HG02588 (cell line): ENCODE measurements around the gene SORCS3.

Source experiments
- ATAC-seq: cut with Tn5 transposase; IDR thresholded peaks from one replicate; pipeline ENCODE4 v1.9.1; 2021; ENCODE audit warnings: mild to moderate bottlenecking, moderate library complexity; ENCODE audit not compliant: unreplicated experiment

SORCS3 gene

GRCh38 chr10:104907521-104907920, 266.4 kb downstream of the SORCS3 start:
- no peak for ATAC-seq

- ATAC-seq: no peak
Observed at GRCh38 chr10:104908581-104908980, 267.5 kb downstream of the SORCS3 start.

- ATAC-seq: no peak
Observed at GRCh38 chr10:104910712-104911111, 269.6 kb downstream of the SORCS3 start.

GRCh38 chr10:104913390-104913789, 272.3 kb downstream of the SORCS3 start:
- no peak for ATAC-seq

GRCh38 chr10:104920476-104920875, 279.4 kb downstream of the SORCS3 start:
- no peak for ATAC-seq

GRCh38 chr10:104921763-104922162, 280.7 kb downstream of the SORCS3 start:
- ATAC-seq: no peak

- ATAC-seq: peak; percentile 79
Observed at GRCh38 chr10:104922810-104923209, 281.7 kb downstream of the SORCS3 start.

- ATAC-seq: peak; percentile 12
Observed at GRCh38 chr10:104923501-104923900, 282.4 kb downstream of the SORCS3 start.

GRCh38 chr10:104924101-104924795, 283.2 kb downstream of the SORCS3 start:
- ATAC-seq: no peak

GRCh38 chr10:104925232-104925851, 284.3 kb downstream of the SORCS3 start:
- ATAC-seq: no peak

- ATAC-seq: no peak
Observed at GRCh38 chr10:104928734-104929133, 287.6 kb downstream of the SORCS3 start.

- ATAC-seq: no peak
Observed at GRCh38 chr10:104931612-104932134, 290.6 kb downstream of the SORCS3 start.

- no peak for ATAC-seq
Observed at GRCh38 chr10:104935656-104936055, 294.6 kb downstream of the SORCS3 start.

- no peak for ATAC-seq
Observed at GRCh38 chr10:104937567-104937966, 296.5 kb downstream of the SORCS3 start.

GRCh38 chr10:104938031-104938430, 296.9 kb downstream of the SORCS3 start:
- no peak for ATAC-seq

GRCh38 chr10:104941662-104942061, 300.6 kb downstream of the SORCS3 start:
- ATAC-seq: no peak

GRCh38 chr10:104947314-104947713, 306.2 kb downstream of the SORCS3 start:
- ATAC-seq: no peak

GRCh38 chr10:104957178-104957841, 316.2 kb downstream of the SORCS3 start:
- no peak for ATAC-seq

GRCh38 chr10:104966563-104967297, 325.6 kb downstream of the SORCS3 start:
- ATAC-seq: no peak

GRCh38 chr10:104980368-104980767, 339.3 kb downstream of the SORCS3 start:
- ATAC-seq: no peak

GRCh38 chr10:104981995-104982394, 340.9 kb downstream of the SORCS3 start:
- no peak for ATAC-seq
